GM12878 (cell line): ENCODE data around the gene CITED2. TPM values are rescaled to one million over a fixed set of nuclear protein-coding genes. Genes with fewer than 3 reads are reported as not detected.

Experiments used
- BHLHE40 ChIP-seq, 2 experiments: fragments of 450-650 bp in 1 of 2; IDR thresholded peaks; 2 replicates each; pipeline ENCODE4 v1.6.1; 2011 to 2017; ENCODE audit warnings: low read depth in 2 of 2, borderline replicate concordance in 1 of 2, improper control_type of control experiment in 1 of 2, low read length in 1 of 2, mild to moderate bottlenecking in 1 of 2
- JUNB ChIP-seq: IDR thresholded peaks from 2 replicates; pipeline ENCODE4 v1.6.1; 2016; ENCODE audit warnings: antibody characterized with exemption, mild to moderate bottlenecking
- JUND ChIP-seq: IDR thresholded peaks from 2 replicates; pipeline ENCODE4 v1.6.1; 2012; ENCODE audit warnings: low read depth, mild to moderate bottlenecking, low read length, improper control_type of control experiment, moderate library complexity
- MEF2A ChIP-seq: IDR thresholded peaks from 2 replicates; pipeline ENCODE4 v1.6.1; 2011; ENCODE audit warnings: low read depth, mild to moderate bottlenecking, low read length, moderate library complexity; ENCODE audit not compliant: insufficient read depth
- POU2F2 ChIP-seq: IDR thresholded peaks from 3 replicates; pipeline ENCODE4 v1.6.1; 2011; ENCODE audit warnings: low read depth, mild to moderate bottlenecking, low read length, borderline replicate concordance
- RUNX3 ChIP-seq: IDR thresholded peaks from 2 replicates; pipeline ENCODE4 v1.6.1; 2012; ENCODE audit warnings: low read length, inconsistent platforms
- TCF12 ChIP-seq: IDR thresholded peaks from 2 replicates; pipeline ENCODE4 v1.6.1; 2011; ENCODE audit warnings: low read depth, mild to moderate bottlenecking, low read length
- YBX1 ChIP-seq: fragments of 450-650 bp; IDR thresholded peaks from 2 replicates; pipeline ENCODE4 v1.6.1; 2016; ENCODE audit warnings: antibody characterized with exemption
- polyA plus RNA-seq, 11 experiments: library from polyadenylated mRNA; depleted of rRNA in 4 of 11; unstranded in 6 of 11; stranded (reverse) in 5 of 11; fragments of >200 nt; fragmentation: Nextera tagmentation in 4 of 11; fragmentation: Illumina TruSeq in 1 of 11; extraction: Ambion mirVana in 4 of 11; extraction: Trizol in 1 of 11; gene quantifications; 1 replicate in 1 of 11; 2 replicates in 10 of 11; pipeline versions ENCODE4 v1.2.1 to v1.2.3, GENCODE V29; 2011 to 2016; ENCODE audit warnings: inconsistent platforms in 2 of 11, missing spikeins in 2 of 11, low read depth in 1 of 11
- total RNA-seq, 4 experiments: library from RNA; depleted of rRNA in 3 of 4; stranded (reverse); fragments of >200 nt in 3 of 4; fragmentation: Illumina TruSeq in 1 of 4; extraction: Trizol in 1 of 4; gene quantifications; 2 replicates each; pipeline versions ENCODE4 v1.2.1 to v1.2.3, GENCODE V29; 2013 to 2021
- TF ChIP-seq, protein P1 (sequence below): fragments of 150-350 bp; IDR thresholded peaks from 2 replicates; pipeline ENCODE4 v1.6.1; 2016; ENCODE audit warnings: low read depth, low read length
- TF ChIP-seq, protein P2 (sequence below): fragments of 450-650 bp; formaldehyde crosslinking; IDR thresholded peaks from 2 replicates; pipeline ENCODE4 v1.5.0; 2022; ENCODE audit warnings: mild to moderate bottlenecking, missing genetic modification characterization
- TF ChIP-seq, protein P3 (sequence below): fragments of 450-650 bp; IDR thresholded peaks from 2 replicates; pipeline ENCODE4 v1.6.1; 2017; ENCODE audit warnings: mild to moderate bottlenecking

CITED2 gene
- total and polyA plus RNA-seq, 10 of the 15 experiments (the other 5 are each of a cell fraction or from before 2014, with no cell fraction given) = 0.08 to 20.0 (median 7.3) TPM

DNA sequence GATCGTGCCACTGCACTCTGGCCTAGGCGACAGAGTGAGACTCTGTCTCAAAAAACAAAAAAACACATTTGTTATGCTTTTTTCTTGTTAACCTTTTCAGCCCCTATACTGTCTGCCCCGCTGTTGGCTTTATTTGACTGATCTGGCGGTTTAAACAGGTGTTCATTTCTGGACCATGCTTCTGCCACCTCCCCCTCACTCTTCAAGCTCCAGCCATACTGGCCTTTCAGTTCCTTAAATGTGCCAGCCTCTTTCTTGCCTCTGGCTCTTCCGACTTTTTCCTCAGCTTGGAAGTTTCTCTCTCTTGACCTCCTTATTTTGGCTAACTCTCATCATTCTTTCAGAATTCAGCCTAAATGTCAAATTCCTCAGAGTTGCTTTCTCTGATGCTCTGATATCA lies 47.4 kb downstream of the CITED2 start (continued):
- TF ChIP-seq JUND (no peak), JUNB (peak; percentile 40; the same call in 1 of the 2 replicates), YBX1 (no peak), TCF12 (peak; percentile 93), POU2F2 (peak; percentile 33; the same call in 1 of the 3 replicates), RUNX3 (peak; percentile 78), MEF2A (no peak), BHLHE40 (IDR thresholded peaks at IDR 0.05; ENCODE audit: borderline replicate concordance in 1 of 2, low read depth in 2 of 2, low read length in 1 of 2) (peak in 1 of 2 experiments; percentile 50; a peak in 2 of 4 replicates)
- TF ChIP-seq, protein P1, sequence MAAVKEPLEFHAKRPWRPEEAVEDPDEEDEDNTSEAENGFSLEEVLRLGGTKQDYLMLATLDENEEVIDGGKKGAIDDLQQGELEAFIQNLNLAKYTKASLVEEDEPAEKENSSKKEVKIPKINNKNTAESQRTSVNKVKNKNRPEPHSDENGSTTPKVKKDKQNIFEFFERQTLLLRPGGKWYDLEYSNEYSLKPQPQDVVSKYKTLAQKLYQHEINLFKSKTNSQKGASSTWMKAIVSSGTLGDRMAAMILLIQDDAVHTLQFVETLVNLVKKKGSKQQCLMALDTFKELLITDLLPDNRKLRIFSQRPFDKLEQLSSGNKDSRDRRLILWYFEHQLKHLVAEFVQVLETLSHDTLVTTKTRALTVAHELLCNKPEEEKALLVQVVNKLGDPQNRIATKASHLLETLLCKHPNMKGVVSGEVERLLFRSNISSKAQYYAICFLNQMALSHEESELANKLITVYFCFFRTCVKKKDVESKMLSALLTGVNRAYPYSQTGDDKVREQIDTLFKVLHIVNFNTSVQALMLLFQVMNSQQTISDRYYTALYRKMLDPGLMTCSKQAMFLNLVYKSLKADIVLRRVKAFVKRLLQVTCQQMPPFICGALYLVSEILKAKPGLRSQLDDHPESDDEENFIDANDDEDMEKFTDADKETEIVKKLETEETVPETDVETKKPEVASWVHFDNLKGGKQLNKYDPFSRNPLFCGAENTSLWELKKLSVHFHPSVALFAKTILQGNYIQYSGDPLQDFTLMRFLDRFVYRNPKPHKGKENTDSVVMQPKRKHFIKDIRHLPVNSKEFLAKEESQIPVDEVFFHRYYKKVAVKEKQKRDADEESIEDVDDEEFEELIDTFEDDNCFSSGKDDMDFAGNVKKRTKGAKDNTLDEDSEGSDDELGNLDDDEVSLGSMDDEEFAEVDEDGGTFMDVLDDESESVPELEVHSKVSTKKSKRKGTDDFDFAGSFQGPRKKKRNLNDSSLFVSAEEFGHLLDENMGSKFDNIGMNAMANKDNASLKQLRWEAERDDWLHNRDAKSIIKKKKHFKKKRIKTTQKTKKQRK = no peak
- TF ChIP-seq, protein P2, sequence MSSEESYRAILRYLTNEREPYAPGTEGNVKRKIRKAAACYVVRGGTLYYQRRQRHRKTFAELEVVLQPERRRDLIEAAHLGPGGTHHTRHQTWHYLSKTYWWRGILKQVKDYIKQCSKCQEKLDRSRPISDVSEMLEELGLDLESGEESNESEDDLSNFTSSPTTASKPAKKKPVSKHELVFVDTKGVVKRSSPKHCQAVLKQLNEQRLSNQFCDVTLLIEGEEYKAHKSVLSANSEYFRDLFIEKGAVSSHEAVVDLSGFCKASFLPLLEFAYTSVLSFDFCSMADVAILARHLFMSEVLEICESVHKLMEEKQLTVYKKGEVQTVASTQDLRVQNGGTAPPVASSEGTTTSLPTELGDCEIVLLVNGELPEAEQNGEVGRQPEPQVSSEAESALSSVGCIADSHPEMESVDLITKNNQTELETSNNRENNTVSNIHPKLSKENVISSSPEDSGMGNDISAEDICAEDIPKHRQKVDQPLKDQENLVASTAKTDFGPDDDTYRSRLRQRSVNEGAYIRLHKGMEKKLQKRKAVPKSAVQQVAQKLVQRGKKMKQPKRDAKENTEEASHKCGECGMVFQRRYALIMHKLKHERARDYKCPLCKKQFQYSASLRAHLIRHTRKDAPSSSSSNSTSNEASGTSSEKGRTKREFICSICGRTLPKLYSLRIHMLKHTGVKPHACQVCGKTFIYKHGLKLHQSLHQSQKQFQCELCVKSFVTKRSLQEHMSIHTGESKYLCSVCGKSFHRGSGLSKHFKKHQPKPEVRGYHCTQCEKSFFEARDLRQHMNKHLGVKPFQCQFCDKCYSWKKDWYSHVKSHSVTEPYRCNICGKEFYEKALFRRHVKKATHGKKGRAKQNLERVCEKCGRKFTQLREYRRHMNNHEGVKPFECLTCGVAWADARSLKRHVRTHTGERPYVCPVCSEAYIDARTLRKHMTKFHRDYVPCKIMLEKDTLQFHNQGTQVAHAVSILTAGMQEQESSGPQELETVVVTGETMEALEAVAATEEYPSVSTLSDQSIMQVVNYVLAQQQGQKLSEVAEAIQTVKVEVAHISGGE = no peak
- TF ChIP-seq, protein P3, sequence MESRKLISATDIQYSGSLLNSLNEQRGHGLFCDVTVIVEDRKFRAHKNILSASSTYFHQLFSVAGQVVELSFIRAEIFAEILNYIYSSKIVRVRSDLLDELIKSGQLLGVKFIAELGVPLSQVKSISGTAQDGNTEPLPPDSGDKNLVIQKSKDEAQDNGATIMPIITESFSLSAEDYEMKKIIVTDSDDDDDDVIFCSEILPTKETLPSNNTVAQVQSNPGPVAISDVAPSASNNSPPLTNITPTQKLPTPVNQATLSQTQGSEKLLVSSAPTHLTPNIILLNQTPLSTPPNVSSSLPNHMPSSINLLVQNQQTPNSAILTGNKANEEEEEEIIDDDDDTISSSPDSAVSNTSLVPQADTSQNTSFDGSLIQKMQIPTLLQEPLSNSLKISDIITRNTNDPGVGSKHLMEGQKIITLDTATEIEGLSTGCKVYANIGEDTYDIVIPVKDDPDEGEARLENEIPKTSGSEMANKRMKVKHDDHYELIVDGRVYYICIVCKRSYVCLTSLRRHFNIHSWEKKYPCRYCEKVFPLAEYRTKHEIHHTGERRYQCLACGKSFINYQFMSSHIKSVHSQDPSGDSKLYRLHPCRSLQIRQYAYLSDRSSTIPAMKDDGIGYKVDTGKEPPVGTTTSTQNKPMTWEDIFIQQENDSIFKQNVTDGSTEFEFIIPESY = no peak
